Hematopoietic multipotent progenitor cell treated with erythropoietin and hydrocortisone succinate and interleukin-3 and kit ligand, for 4 days (in vitro differentiated cells): ENCODE measurements around the gene CPN1.
A peak's percentile ranks its signal among the peaks of the same experiment; 100 is the strongest.
"Not testable (repeated sequence)": the region's sequence is repeated elsewhere in the genome, so short reads cannot be mapped to it uniquely, and the experiment has no call there.

ENCODE experiments used
- DNase-seq: peaks from one replicate; pipeline ENCODE4 v3.0.0-alpha.2; 2015

The CPN1 gene

GRCh38 chr10:100020886-100021253 lies 60.8 kb downstream of the CPN1 start:
- DNase-seq, result no peak

GRCh38 chr10:100020142-100020885 lies 61.4 kb downstream of the CPN1 start:
- DNase-seq, result no peak

GRCh38 chr10:100019787-100020141 lies 61.9 kb downstream of the CPN1 start:
- DNase-seq, result no peak

GRCh38 chr10:100014071-100014762 lies 67.5 kb downstream of the CPN1 start:
- no peak for DNase-seq

GRCh38 chr10:100013621-100014020 lies 68.0 kb downstream of the CPN1 start:
- no peak for DNase-seq

- not testable (repeated sequence) for DNase-seq
Measured at GRCh38 chr10:100011906-100012305, 69.8 kb downstream of the CPN1 start.

- DNase-seq, result peak; percentile 94
Measured at GRCh38 chr10:100009793-100010676, 71.6 kb downstream of the CPN1 start, which contains the start of gene DNMBP. Gene DNMBP, minus strand, starts transcription at chr10:100009947. Its CDS starts 37,823 bp downstream, at chr10:99972124.

GRCh38 chr10:100009283-100009792 lies 72.3 kb downstream of the CPN1 start:
- DNase-seq, result peak; percentile 77

- DNase-seq, result no peak
Measured at GRCh38 chr10:100008708-100009282, 72.9 kb downstream of the CPN1 start.

GRCh38 chr10:100008142-100008522 lies 73.5 kb downstream of the CPN1 start:
- peak; percentile 70 for DNase-seq

- DNase-seq, result no peak
Measured at GRCh38 chr10:100007231-100008141, 74.2 kb downstream of the CPN1 start.

GRCh38 chr10:100006243-100006886 lies 75.3 kb downstream of the CPN1 start:
- peak; percentile 50 for DNase-seq

GRCh38 chr10:100004805-100005510 lies 76.7 kb downstream of the CPN1 start:
- DNase-seq, result no peak

- DNase-seq, result no peak
Measured at GRCh38 chr10:100000109-100000644, 81.5 kb downstream of the CPN1 start.

GRCh38 chr10:99999319-100000108 lies 82.2 kb downstream of the CPN1 start:
- no peak for DNase-seq

- no peak for DNase-seq
Measured at GRCh38 chr10:99998889-99999288, 82.8 kb downstream of the CPN1 start.

GRCh38 chr10:99996671-99997648 lies 84.7 kb downstream of the CPN1 start:
- no peak for DNase-seq

- DNase-seq, result no peak
Measured at GRCh38 chr10:99995713-99996112, 86.0 kb downstream of the CPN1 start.
